ENCODE results near the gene PPT2. TPM values are rescaled to one million over a fixed set of nuclear protein-coding genes. Genes with fewer than 3 reads are reported as not detected.
"Not testable (repeated sequence)": the region's sequence is repeated elsewhere in the genome, so short reads cannot be mapped to it uniquely, and the experiment has no call there.

PPT2 gene
- polyA plus RNA-seq, 12 donors: 23.9 to 57.7 (median 32.6) TPM; not detected in 1

DNA sequence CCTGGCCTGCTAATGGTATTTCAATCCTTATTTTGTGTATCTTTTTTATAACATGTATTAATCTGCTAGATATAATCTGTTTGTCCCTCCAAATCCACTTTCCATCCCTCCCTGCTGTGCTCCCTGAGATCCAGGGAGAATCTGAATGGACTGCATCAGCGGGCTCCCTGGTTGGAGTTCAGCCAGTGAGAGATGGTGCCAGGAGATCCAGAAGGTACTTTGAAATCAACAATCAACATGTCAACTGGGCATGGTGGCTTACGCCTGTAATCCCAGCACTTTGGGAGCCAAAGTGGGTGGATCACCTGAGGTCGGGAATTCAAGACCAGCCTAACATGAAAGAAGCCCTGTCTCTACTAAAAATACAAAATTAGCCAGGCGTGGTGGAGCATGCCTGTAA, 30.3 kb upstream of the PPT2 start:
- DNase-seq: no peak

- no peak for DNase-seq
These were observed 27.1 kb upstream of the PPT2 start for GRCh38 chr6:32126880-32127279.

- no peak for DNase-seq
These were observed 26.6 kb upstream of the PPT2 start for GRCh38 chr6:32127409-32127716.

DNA sequence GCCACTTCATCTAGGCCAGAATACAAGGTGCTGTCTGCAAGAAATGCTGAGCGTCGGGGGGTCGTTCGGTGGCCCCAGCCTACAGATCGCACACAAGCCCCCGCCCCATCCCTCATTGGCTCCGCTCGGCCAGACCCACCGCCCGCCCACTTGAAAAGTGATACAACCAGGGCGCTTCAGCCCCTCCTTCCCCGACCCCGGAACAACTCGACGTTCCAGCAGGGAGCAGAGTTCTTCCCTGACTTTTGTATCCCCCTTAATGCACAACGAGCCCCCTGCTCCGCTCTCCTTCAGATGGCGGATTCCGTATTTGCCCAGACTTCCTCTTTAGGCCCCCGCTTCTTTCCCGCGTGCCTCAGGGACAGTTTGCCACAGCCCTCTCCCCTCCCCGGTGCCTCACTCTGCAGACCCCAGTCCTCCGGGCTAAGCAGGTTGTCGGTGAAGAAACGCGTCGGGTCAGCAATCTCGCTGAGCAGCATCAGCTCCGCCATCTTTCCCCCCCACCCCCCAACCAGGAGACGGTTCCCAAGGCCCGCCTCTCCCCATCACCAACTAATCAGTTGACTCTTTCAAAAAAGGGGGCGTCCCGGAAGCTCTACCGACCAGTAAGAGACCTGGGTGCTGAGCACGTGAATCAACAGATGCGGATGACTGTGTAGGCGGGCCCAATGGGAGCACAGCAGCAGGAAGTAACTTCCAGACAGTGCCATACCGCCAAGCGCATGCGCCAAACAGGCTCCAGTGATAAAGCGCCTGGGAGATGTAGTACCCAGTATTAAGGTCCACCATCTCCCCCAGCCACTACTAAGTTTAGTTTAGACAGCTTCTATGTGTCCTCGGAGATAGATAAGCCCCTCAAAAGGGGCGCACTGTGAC, 26.0 kb upstream of the PPT2 start, which contains the start of gene ATF6B:
TSS of gene ATF6B (minus strand) at position 530 of the 876 bp plus-strand sequence. CDS start at position 491, 39 bp downstream.
- DNase-seq: peak; percentile 99

DNA sequence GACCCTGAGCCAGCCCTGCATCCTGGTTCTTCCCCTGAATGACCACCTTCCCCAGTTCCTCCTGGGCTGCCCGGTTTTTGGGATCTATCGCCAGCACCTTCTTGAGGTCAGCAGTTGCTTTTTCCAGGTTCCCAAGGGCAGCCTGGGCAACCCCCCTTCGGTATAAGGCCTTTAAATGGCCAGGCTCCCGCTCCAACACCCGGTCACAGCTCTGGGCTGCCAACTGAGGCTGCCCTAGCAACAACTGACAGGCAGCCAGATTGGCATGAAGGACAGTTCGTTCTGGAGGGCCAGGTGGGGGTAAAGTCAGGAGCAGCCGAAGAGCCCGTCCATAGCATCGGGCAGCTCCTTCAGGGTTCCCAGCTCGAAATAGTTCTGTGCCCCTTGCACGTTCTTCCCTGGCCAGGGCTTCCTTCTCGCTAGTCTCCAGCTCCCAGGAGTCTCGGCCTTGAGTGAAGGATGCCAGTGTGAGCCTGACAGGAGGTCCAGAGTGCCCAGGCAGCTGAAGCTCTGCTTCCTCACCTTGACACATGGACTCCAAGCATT, 25.1 kb upstream of the PPT2 start:
- no peak for DNase-seq

DNA sequence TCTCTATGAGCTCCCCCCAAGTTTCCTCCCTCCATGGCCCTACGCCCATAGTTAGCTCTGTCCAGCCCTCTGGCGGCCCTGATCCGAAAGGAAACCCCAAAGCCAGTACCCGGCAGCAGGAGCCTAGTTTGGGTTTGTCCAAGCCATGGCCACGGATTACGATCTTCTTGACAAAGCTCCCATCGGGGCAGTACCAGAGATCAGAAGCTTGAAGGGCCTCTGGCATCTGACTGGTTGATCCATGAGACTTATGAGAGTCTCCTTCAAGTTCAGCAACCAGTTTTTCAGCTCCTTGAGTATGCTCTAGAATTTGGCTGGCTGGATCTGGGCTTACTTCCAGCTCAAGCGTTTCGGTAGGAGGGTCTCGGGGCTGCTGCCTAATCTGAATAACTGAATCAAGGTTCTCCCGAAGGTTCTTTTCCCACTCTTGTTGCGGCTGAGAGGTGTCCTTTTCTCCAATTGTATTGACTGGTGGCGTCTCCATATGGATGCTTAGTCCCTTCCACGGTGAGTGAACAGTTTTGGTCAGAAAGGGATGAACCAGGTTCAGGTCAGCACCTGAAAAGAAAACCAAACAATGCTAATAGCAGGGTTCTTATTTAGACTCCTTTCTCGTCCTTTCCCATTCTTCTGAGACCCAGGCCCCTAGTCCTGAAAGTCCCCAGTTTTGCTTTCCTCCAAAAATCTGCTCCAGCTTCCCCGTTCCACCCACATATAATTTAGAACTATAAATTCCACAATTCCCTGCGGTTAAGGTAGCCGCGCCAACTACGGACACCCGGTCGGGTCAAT, 24.4 kb upstream of the PPT2 start:
- DNase-seq: no peak

DNA sequence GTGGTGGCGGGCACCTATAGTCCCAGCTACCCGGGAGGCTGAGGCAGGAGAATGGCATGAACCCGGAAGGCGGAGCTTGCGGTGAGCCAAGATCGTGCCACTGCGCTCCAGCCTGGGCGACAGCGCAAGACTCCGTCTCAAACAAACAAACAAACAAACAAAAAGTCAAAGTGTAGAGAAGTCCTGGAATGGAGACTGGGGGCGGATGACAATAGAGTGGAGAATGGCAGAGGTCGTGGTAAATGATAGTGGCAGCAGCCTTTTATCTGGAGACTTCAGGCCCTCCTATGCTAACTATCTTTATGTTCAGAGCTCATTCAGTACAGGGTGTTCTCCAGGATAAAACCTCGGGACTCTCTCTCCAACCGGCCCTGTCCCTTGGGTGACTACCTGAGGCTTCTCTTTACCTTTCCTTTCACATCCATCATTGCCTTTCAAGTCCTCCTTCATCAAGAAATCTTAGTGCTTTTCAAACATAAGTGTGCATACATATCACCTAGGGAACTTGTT, 22.4 kb upstream of the PPT2 start:
- DNase-seq: no peak

GRCh38 chr6:32132110-32132509, 21.8 kb upstream of the PPT2 start:
- no peak for DNase-seq

GRCh38 chr6:32133786-32134185, 20.2 kb upstream of the PPT2 start:
- DNase-seq: no peak

DNA sequence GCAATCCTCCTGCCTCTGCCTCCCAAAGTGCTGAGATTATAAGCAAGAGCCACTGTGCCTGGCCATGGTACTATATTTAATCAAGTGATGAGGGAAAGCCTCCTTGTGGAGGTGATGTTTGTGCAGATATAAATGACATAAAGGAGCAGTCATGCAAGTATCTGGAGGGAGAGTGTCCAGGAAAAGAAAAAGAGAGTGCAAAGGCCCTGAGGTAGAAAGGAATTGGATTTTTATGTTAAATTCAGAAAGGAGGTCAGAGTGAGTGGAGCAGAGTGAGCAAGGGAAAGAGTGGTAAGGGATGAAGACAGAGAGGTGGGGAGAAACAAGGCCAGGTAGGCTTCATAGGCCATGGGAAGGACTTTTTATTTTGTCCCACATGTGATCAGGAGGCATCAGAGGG, 16.5 kb upstream of the PPT2 start:
- no peak for DNase-seq

GRCh38 chr6:32139590-32139989, 14.4 kb upstream of the PPT2 start:
- no peak for DNase-seq

- DNase-seq: no peak
These were observed 13.4 kb upstream of the PPT2 start for GRCh38 chr6:32140420-32141046.

DNA sequence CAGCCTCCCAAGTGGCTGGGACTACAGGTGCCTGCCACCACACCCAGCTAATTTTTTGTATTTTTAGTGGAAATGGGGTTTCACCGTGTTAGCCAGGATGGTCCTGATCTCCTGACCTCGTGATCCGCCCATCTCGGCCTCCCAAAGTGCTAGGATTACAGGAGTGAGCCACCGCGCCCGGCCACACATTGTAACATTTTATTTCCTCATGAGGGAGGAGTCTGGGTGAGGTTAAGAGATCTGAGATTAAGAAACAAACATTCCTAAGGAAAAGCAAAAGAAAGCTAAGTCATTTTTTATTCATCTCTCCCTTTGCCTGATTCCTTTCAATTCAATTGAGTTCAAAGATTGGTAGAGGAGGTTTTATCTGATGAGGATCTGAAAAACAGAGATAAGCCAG, 9.7 kb upstream of the PPT2 start:
- not testable (repeated sequence) for DNase-seq

DNA sequence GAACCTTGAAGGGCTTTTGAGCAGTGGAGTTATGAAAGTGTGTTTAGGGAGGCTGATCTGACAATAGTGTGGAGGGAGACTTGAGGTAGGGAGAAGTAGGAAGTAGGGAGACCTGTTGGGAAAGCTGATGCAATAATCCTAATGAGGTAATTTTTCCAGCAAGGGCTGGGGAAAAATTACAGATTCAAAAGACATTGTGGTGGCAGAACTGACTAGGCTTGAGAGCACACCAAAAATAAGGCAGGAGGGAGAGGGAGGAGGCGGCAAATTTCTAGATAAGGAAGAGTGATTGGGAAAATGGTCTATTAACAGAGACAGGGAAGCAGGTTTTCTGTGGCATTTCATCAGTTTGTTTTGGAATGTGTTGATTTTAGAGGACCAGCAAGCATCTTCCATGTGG, 7.7 kb upstream of the PPT2 start:
- DNase-seq: no peak

- no peak for DNase-seq
These were observed 7.3 kb upstream of the PPT2 start for GRCh38 chr6:32146687-32147086.

DNA sequence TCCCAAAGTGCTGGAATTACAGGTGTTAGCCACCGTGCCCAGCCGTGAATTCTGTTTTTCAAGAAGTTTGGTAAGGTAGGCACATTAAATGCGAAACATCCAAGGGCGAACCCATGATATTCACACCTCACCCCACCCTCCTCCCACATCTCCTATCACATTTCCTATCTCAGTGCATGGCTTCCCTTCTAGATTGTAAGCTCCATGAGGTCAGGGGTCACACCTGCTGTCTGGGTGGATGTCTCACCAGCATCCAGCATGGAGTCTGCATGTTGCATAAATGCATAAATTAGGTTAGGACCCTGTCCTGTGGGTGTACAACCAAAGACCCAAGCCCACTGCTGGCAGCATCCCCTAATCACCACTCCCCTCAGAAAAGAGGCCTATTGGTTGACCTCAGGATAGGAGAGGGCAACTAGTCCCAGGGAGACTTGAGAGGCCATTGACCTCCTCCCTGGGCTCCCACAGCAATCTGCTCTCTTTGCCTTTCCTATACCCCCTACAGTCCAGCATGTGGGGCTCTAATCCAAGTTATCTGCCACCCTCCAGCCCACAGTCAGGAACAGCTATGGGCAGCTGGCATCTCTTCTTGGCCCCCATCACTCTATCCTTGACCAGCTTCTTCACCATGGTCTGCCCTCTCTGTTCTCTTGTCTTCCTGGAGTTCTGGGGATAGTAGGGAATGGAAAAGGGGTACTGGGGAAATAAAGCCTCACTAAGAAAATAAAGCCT, 6.4 kb upstream of the PPT2 start:
- DNase-seq: no peak

- peak; percentile 64 for DNase-seq
These were observed 5.5 kb upstream of the PPT2 start for GRCh38 chr6:32148289-32149091.

DNA sequence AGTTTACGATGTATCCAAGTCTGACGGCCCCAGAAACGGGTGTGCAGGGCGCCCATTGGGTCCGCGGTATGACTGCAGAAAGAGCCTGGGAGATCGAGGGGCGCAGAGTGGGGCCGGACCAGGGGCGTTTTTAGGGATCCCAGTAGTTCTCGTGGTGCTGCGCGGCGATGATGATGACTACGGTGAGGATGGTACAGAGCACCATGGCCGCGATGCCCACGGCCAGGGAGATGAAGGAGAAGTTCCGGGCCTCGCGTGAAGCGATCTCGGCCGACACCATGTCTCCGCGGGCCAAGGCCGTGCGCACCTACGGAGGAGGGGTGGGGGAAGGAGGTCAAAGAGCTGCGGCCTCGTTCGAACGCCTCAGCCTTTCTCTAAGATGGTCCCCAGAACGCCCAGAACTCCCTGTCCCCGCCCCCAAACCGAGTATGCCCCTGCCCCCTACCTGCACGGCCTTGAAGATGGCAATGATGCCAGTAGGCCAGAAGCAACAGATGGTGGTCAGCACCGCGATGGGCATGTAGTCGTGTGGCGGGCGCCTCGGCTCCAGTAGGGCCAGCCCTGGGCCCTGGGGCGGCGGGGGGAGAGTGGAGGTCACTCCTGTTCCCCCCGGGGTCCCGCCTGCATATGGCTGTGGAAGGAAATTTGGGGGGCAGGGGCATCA, 4.7 kb upstream of the PPT2 start:
- DNase-seq: no peak

GRCh38 chr6:32149932-32150870, 3.7 kb upstream of the PPT2 start:
- DNase-seq: no peak

All from muscle of arm (tissue), 12 donors.